Cardiac fibroblast (primary cell): ENCODE measurements around the gene TMC2.

ENCODE experiments used
- DNase-seq, 2 donors: peaks; one replicate each; pipeline versions ENCODE4 v3.0.0 to v3.0.0-alpha.2; 2010; ENCODE audit warnings: low read depth in 2 of 2
- H3K4me3 ChIP-seq, 2 donors: replicated peaks in 1 of 2; 1 replicate in 1 of 2; 2 replicates in 1 of 2; pipeline ENCODE4 v1.5.1; 2011; ENCODE audit warnings: low read depth in 2 of 2, low read length in 2 of 2, mild to moderate bottlenecking in 2 of 2, moderate library complexity in 1 of 2
- TF ChIP-seq, protein P1 (sequence below): IDR thresholded peaks from one replicate; pipeline ENCODE4 v1.5.1; 2011; ENCODE audit warnings: low read depth, mild to moderate bottlenecking, low read length, inconsistent platforms

The TMC2 gene

DNA sequence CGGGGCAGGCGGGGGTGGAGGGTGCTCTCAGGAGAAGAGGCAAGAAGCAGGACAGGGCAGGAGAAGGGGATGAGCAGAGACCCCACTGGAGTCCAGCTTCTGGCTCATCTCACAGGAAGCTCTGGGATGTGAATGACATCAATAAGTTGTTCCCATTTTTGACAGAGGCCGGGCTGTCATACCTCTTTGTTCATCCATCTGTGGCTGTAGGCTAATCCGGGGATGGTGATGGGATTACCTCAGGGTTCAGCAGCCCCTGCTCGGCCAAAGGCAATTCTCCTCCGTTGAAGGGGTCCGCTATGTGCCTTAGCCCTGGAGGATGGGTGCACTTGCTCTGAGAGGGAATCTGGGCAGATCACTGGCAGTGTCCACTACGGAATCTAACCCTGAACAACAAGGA lies 3.3 kb upstream of the TMC2 start:
- no peak overlapping the region for H3K4me3 ChIP-seq
- DNase-seq: no peak
- TF ChIP-seq, protein P1, sequence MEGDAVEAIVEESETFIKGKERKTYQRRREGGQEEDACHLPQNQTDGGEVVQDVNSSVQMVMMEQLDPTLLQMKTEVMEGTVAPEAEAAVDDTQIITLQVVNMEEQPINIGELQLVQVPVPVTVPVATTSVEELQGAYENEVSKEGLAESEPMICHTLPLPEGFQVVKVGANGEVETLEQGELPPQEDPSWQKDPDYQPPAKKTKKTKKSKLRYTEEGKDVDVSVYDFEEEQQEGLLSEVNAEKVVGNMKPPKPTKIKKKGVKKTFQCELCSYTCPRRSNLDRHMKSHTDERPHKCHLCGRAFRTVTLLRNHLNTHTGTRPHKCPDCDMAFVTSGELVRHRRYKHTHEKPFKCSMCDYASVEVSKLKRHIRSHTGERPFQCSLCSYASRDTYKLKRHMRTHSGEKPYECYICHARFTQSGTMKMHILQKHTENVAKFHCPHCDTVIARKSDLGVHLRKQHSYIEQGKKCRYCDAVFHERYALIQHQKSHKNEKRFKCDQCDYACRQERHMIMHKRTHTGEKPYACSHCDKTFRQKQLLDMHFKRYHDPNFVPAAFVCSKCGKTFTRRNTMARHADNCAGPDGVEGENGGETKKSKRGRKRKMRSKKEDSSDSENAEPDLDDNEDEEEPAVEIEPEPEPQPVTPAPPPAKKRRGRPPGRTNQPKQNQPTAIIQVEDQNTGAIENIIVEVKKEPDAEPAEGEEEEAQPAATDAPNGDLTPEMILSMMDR: no peak

DNA sequence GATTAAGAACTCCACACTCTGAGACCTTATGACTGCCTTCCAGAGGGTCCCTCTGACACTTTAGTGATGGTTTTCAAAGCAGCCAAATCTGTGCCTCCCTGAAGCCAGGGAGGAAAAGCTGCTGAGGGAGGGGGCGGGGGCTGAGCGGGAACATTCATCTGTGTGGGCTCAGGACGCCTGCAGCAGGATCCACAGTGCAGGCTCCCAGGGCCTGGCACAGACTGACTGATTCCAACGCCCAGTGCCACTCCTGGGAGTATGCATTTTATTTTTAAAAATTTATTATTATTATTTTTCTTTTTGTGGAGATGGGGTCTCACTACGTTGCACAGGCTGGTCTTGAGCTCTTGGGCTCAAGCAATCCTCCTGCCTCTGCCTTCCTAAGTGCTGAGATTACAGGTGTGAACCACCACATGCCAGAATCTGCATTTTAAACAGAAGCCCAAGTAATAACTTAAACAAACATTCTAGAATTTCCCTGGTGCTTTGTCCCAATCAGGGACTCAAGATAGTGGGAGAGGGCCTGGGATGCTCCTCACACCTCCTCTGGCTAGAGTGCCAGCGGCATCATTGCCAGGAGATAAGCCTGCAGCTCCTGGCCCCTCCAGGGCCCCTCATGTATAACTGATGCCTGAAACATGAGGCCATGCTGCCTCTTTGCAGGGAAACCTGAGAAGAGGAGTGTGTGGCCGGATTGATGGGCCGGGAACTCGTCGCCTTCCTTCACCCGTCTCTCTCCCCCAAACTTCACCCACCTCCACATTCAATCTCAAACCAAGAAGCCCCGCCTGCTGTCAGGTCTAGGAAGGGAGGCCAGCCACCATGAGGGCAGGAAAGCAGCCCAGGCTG lies 438 bp upstream of the TMC2 start:
- H3K4me3 ChIP-seq: no peak overlapping the region
- no peak for DNase-seq
- TF ChIP-seq, protein P1: no peak

DNA sequence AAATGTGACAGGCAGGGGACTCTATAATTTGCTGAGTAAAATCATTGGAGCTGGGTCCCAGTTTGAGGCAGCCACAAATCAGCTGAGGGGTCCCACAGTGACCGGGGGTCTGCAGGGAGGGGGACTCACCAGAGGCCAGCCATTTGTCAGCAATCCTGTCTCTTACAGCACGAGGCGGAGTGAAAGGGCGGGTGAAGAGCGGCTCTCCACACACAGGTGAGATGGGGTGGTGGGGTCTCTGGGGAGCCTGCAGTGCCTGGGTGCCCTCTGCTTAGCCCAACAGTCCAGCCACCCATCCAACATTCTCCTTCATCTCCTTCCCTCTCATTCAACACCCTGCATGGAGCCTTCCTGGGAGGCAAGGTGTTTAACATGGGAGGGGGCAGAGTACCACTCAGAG lies 728 bp downstream of the TMC2 start:
- TF ChIP-seq, protein P1: no peak
- H3K4me3 ChIP-seq: no peak overlapping the region
- no peak for DNase-seq

- no peak for DNase-seq
- no peak overlapping the region for H3K4me3 ChIP-seq
- TF ChIP-seq, protein P1: no peak
Measured at GRCh38 chr20:2538356-2538755, 2.0 kb downstream of the TMC2 start.

GRCh38 chr20:2538931-2539720 lies 2.8 kb downstream of the TMC2 start:
- TF ChIP-seq, protein P1: no peak
- H3K4me3 ChIP-seq: no peak overlapping the region
- no peak for DNase-seq

DNA sequence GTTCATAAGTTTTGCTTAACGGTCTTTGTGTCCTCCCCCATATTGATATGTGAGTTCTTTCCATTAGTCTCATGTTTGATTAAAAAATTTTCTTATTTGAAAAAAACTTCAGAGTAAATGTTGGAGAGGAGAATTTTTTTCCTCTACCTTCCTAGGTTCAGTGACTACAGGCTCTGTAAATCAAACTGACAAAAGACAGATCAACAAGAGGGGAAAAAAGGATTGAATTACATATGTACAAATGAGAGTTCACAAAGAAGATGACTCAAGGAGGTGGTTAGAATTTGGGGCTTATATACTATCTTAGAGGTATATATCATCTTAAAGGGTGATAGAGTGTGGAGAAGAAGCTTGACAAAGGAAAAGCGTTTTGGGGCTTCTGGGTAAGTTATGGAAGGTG lies 5.6 kb downstream of the TMC2 start:
- TF ChIP-seq, protein P1: no peak
- no peak overlapping the region for H3K4me3 ChIP-seq
- no peak for DNase-seq
